IPS-15b (cell line): Measurements from ENCODE around the gene CYP19A1.
"Not testable (repeated sequence)": the region's sequence is repeated elsewhere in the genome, so short reads cannot be mapped to it uniquely, and the experiment has no call there.

Experiments
- H3K27me3 ChIP-seq: one replicate; pipeline ENCODE4 v1.6.1; 2013; ENCODE audit warnings: low read length; ENCODE audit not compliant: control insufficient read depth, insufficient read depth
- H3K36me3 ChIP-seq: one replicate; pipeline ENCODE4 v1.6.1; 2013; ENCODE audit warnings: low read length; ENCODE audit not compliant: control insufficient read depth, insufficient read depth
- H3K4me1 ChIP-seq: one replicate; pipeline ENCODE4 v1.6.1; 2013; ENCODE audit warnings: mild to moderate bottlenecking, low read length; ENCODE audit not compliant: control insufficient read depth, insufficient read depth
- H3K4me3 ChIP-seq: one replicate; pipeline ENCODE4 v1.5.1; 2013; ENCODE audit warnings: low read depth, low read length
- H3K9ac ChIP-seq: one replicate; pipeline ENCODE4 v1.6.1; 2013; ENCODE audit warnings: low read depth, mild to moderate bottlenecking, low read length
- H3K9me3 ChIP-seq: one replicate; pipeline ENCODE4 v1.6.1; 2013; ENCODE audit warnings: mild to moderate bottlenecking, low read length; ENCODE audit not compliant: control insufficient read depth, insufficient read depth

The CYP19A1 gene

GRCh38 chr15:51193526-51193925, 144.9 kb downstream of the CYP19A1 start:
- Histone ChIP-seq H3K9me3 (no peaks in the 10 kb centered on the region), H3K4me3 (no peak overlapping the region), H3K36me3 (no peaks in the 10 kb centered on the region), H3K27me3 (no peaks in the 10 kb centered on the region), H3K9ac (no peak overlapping the region), H3K4me1 (peaks cover 4% of the 10 kb centered on the region)

DNA sequence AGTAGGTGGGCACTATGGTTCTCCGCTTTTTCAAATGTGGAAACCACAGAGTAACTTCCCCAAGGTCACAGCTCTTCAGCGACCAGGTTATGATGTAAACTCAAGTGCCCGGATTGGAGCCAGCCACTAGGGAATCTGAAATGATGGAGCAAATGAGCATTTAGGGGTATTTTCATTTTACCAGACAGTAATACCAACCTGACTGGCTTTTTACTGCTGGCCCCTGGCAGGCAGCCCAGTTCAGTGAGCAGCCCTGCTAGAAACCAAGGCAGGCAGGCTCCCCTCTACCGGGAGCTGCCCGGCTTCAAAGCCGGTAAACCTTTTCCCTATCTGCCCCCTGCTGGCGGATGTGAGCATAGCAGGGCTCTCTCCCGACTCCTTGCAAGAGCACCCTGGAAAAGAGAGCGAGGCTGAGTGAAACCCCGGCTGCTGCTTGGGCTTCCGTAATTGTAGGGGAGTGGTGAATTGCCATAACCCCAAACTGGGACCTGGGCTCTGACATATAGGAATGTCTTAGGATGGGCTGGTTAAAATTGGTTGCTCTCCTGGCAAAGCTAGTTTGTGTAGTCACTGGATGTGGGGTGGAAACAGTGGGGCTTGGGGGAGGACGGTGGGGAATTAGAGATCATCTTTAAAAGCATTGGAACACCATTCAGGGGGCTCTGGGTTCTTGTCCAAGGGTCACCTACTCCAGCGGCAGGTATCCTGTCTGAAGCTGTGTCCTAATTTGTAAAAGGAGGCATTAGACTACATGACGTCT, 145.7 kb downstream of the CYP19A1 start:
- H3K4me1 ChIP-seq, result peaks cover 4% of the 10 kb centered on the region
- no peaks in the 10 kb centered on the region for H3K9me3 ChIP-seq
- H3K4me3 ChIP-seq, result no peak overlapping the region
- no peak overlapping the region for H3K9ac ChIP-seq
- H3K27me3 ChIP-seq, result no peaks in the 10 kb centered on the region
- H3K36me3 ChIP-seq, result no peaks in the 10 kb centered on the region

- no peaks in the 10 kb centered on the region for H3K9me3 ChIP-seq
- H3K4me1 ChIP-seq, result peaks cover 4% of the 10 kb centered on the region
- H3K4me3 ChIP-seq, result no peak overlapping the region
- no peak overlapping the region for H3K9ac ChIP-seq
- no peaks in the 10 kb centered on the region for H3K36me3 ChIP-seq
- no peaks in the 10 kb centered on the region for H3K27me3 ChIP-seq
Measured at GRCh38 chr15:51191766-51192165, 146.6 kb downstream of the CYP19A1 start.

GRCh38 chr15:51191072-51191670, 147.2 kb downstream of the CYP19A1 start:
- Histone ChIP-seq H3K36me3 (no peaks in the 10 kb centered on the region), H3K4me1 (peaks cover 4% of the 10 kb centered on the region), H3K9ac (no peak overlapping the region), H3K4me3 (no peak overlapping the region), H3K9me3 (no peaks in the 10 kb centered on the region), H3K27me3 (no peaks in the 10 kb centered on the region)

- H3K4me3 ChIP-seq, result no peak overlapping the region
- H3K9me3 ChIP-seq, result no peaks in the 10 kb centered on the region
- no peaks in the 10 kb centered on the region for H3K27me3 ChIP-seq
- H3K36me3 ChIP-seq, result no peaks in the 10 kb centered on the region
- H3K9ac ChIP-seq, result no peak overlapping the region
- H3K4me1 ChIP-seq, result peaks cover 4% of the 10 kb centered on the region
Measured at GRCh38 chr15:51190424-51191068, 147.8 kb downstream of the CYP19A1 start.

DNA sequence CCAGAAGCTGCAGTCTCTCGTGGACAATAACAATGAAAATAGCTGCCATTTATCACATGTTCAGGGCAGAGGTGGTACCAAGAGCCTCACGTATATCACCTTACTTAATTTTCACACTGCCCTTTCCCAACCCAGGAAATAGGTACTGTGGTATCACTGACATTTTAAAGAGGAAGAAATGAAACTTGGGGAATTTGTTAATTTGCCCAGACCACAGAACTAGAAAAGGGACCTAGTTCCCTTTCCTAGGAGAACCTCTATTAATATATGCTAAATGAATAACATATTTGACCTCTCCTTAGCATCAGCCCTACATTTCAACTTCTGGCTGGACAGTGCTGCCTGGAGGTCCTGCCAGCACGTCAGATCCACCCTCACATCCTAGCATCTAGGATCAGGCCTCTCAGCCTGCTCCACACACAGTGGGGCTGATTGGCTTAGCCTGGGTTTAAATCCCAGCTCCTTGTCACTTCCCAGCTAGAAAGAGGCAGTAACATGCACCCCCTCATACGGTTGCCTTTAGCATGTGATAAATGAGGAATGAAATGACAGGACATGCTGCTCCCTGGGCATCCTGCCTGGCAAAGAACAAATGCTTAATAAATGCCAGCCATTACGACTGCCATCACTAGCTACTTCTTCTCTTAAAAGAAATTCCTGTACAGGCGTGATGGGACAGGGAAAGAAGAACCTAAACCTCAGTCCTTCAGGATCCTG, 148.6 kb downstream of the CYP19A1 start:
- H3K4me3 ChIP-seq, result no peak overlapping the region
- no peak overlapping the region for H3K9ac ChIP-seq
- H3K27me3 ChIP-seq, result no peaks in the 10 kb centered on the region

GRCh38 chr15:51188791-51189190, 149.6 kb downstream of the CYP19A1 start:
- H3K27me3 ChIP-seq, H3K4me1 ChIP-seq, H3K9ac ChIP-seq, H3K9me3 ChIP-seq, H3K36me3 ChIP-seq, H3K4me3 ChIP-seq: not testable (repeated sequence)

More for the DNA sequence above, 148.6 kb downstream of the CYP19A1 start:
- H3K9me3 ChIP-seq, result no peaks in the 10 kb centered on the region
- H3K4me1 ChIP-seq, result peaks cover 4% of the 10 kb centered on the region
- H3K36me3 ChIP-seq, result no peaks in the 10 kb centered on the region

- H3K9me3 ChIP-seq, result no peaks in the 10 kb centered on the region
- peaks cover 4% of the 10 kb centered on the region for H3K4me1 ChIP-seq
- no peak overlapping the region for H3K9ac ChIP-seq
- H3K36me3 ChIP-seq, result no peaks in the 10 kb centered on the region
- H3K27me3 ChIP-seq, result no peaks in the 10 kb centered on the region
- no peak overlapping the region for H3K4me3 ChIP-seq
Measured at GRCh38 chr15:51186891-51187290, 151.5 kb downstream of the CYP19A1 start.

DNA sequence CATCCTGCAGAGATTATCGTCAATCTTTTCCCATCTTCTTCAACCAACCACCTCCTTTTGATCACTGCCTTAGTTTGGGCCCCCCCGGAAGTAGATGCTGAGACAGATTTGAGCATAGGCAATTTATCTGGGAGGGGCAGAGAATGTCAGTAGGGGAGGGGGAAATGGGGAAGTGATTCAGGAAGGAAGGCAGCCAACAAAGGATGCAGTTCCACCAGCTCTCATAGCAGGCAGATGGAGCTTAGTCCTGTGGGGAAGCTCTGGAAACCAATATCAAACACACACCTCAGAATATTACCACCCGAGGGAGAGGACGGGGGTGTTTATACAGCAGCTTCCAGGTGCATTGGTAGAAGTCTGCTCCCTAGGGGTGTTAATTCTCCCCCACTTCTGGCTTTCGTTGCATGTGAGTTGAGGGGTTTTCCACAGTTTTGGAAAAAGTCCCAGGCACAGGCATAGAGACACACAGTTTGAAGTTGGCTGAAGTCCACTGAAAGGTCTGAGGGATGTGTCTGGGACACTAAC, 152.2 kb downstream of the CYP19A1 start:
- H3K4me1 ChIP-seq, result no peaks in the 10 kb centered on the region
- H3K27me3 ChIP-seq, result no peaks in the 10 kb centered on the region
- H3K9me3 ChIP-seq, result no peaks in the 10 kb centered on the region
- H3K9ac ChIP-seq, result no peak overlapping the region
- H3K36me3 ChIP-seq, result no peaks in the 10 kb centered on the region
- no peak overlapping the region for H3K4me3 ChIP-seq

- no peaks in the 10 kb centered on the region for H3K4me1 ChIP-seq
- no peak overlapping the region for H3K4me3 ChIP-seq
- H3K9me3 ChIP-seq, result no peaks in the 10 kb centered on the region
Measured at GRCh38 chr15:51185213-51186159, 152.9 kb downstream of the CYP19A1 start.

GRCh38 chr15:51184627-51185026, 153.8 kb downstream of the CYP19A1 start:
- H3K9me3 ChIP-seq, result no peaks in the 10 kb centered on the region
- H3K4me1 ChIP-seq, result no peaks in the 10 kb centered on the region
- no peak overlapping the region for H3K4me3 ChIP-seq
- no peaks in the 10 kb centered on the region for H3K27me3 ChIP-seq
- no peak overlapping the region for H3K9ac ChIP-seq
- H3K36me3 ChIP-seq, result no peaks in the 10 kb centered on the region

More at GRCh38 chr15:51185213-51186159, 152.9 kb downstream of the CYP19A1 start:
- Histone ChIP-seq H3K36me3 (no peaks in the 10 kb centered on the region), H3K27me3 (no peaks in the 10 kb centered on the region), H3K9ac (no peak overlapping the region)
